ENCODE results near the gene LORICRIN.

Gene LORICRIN

GRCh38 chr1:153306303-153307220 lies 47.1 kb downstream of the LORICRIN start:
- DNase-seq, result no peak

GRCh38 chr1:153307221-153307600 lies 47.7 kb downstream of the LORICRIN start:
- DNase-seq, result no peak

GRCh38 chr1:153308540-153308939 lies 49.1 kb downstream of the LORICRIN start:
- no peak for DNase-seq

GRCh38 chr1:153309441-153309840 lies 50.0 kb downstream of the LORICRIN start:
- DNase-seq, result no peak

- no peak for DNase-seq
Measured at GRCh38 chr1:153310526-153310925, 51.0 kb downstream of the LORICRIN start.

All from activated CD4-positive, alpha-beta T cell treated with anti-CD3 and anti-CD28 coated beads for 4 hours (primary cell).